HG02870 (cell line): ENCODE measurements around the gene TMEM89.
A peak's percentile ranks its signal among the peaks of the same experiment; 100 is the strongest.

Experiments used
- ATAC-seq: cut with Tn5 transposase; IDR thresholded peaks from one replicate; pipeline ENCODE4 v1.9.1; 2021; ENCODE audit warnings: mild to moderate bottlenecking, moderate library complexity; ENCODE audit not compliant: unreplicated experiment

TMEM89 gene, protein sequence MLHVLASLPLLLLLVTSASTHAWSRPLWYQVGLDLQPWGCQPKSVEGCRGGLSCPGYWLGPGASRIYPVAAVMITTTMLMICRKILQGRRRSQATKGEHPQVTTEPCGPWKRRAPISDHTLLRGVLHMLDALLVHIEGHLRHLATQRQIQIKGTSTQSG

DNA sequence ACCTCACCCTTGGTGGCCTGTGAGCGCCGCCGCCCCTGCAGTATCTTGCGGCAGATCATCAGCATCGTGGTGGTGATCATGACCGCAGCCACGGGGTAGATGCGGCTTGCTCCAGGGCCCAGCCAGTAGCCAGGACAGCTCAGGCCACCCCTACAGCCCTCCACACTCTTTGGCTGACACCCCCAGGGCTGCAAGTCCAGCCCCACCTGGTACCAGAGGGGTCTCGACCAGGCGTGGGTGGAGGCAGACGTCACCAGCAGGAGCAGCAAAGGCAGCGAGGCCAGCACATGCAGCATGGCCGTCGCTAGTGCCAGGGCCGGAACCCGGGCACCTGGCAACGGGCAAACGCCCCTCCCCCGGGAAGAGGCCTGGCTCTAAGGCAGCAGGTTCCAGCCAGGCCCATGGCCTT, at the start of gene TMEM89:
TMEM89 (minus strand) TSS at position 309 of the 409 bp plus-strand sequence; CDS start at position 296, 13 bp downstream.
- no peak for ATAC-seq

DNA sequence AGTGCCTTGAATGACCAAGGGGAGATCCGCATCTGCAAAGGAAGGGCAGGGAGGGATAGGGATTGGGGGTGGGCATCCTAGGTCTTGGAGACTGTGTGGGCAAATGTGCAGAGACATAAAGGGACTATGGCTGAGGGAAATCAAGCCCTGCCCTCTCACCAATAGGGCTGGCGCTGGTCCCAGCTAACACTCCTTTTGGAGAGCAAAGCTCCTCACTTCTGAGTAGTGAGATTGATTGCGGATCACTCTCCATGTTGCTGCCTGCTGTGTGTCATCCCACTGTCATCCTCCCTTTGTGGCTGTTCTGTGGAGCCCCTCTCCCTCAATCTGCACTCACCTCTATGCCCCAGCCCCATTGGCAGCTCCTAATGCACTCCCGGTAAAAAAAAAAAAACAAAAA, 43.4 kb upstream of the TMEM89 start:
- ATAC-seq = no peak

DNA sequence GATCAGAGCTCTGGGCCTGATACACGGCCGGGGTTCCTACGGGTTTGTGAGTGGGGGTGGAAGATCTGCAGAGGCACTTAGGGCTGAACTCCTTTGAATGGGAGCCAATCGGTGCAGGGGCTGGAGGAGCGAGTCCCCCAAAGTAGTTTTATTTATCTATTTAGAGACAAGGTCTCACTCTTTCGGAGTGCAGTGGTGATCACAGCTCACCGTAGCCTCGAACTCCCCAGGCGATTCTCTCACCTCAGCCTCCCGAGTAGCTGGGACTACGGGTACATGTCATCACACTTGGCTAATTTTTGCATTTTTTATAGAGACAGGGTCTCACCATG, 42.7 kb upstream of the TMEM89 start:
- ATAC-seq = no peak

DNA sequence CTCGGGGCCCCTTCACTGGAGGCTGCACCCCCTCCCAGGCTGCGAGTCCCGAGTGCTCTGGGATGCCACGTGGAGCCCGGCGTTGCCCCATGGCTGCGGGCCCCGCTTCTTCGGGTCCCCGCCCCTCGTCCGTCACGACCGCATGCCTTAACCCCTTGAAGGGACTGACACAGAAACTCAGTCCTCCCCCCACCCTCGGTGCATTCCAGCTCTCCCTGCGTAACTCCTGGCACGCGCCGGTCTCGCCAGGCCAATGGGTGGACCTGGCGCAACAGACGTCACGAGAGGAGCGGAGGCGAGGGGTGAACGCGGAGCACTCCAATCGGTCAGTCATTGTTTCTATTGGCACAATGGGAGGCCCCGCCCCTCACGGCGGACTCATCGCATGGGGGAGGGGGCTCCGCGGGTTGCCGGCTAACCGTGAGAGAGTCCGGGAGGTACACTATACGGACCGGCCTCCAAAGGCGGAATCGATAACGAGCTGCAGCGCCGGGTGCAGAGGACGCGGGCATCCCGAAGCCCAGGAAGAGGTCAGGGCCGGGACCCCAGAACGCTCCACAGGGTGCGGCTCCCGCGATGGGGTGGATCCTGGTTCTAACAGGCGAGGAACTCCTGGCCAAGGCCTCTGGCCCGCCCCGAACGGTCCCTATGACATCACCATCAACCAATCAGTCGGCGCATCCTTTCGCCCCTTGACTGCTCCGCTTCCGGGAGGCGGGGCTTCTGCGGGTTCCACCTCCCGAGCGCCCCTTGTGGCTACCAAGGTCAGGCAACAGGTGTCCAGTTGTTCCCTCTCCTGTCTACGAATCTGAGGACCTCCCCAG, 42.1 kb upstream of the TMEM89 start:
- peak; percentile 81 for ATAC-seq

DNA sequence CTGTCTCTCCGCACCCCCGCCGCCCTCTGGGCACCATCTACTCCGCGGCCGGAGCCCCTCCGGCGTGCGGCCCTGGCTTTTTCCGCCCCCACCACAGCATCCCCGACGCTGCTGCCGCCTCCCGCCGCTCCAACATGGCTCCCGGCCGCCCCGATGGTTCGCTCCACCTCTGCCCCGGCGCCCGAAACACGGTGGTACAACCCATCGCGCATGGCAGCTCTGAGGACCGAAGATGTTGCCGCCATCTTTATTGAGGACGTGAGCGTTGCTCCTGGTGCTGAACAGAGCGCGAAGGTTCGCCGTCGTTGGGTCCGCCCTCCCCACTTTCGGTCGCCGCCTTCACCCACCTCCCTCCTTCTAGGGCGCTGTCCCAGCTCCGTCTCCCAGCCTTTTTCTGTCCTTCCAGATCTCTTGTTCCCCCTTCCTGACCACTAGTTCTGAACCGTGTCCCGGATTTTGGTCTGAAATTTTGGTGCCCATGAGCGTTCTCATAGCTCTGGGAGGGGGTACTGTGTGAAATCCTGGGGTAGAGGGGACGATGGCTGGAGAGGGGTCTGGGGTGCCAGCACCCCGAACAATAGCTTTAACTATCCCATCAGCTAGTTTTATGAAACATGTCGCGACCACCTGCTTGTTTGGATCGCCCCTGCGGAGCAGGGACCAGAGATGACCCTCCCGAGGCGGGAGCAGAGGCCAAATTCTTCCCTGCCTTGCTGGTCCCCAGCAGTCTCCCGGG, 41.4 kb upstream of the TMEM89 start, which contains the start of gene CELSR3:
CELSR3 (minus strand) TSS at position 134 of the 736 bp plus-strand sequence. CDS start 252 bp downstream, outside the sequence.
- ATAC-seq = no peak

DNA sequence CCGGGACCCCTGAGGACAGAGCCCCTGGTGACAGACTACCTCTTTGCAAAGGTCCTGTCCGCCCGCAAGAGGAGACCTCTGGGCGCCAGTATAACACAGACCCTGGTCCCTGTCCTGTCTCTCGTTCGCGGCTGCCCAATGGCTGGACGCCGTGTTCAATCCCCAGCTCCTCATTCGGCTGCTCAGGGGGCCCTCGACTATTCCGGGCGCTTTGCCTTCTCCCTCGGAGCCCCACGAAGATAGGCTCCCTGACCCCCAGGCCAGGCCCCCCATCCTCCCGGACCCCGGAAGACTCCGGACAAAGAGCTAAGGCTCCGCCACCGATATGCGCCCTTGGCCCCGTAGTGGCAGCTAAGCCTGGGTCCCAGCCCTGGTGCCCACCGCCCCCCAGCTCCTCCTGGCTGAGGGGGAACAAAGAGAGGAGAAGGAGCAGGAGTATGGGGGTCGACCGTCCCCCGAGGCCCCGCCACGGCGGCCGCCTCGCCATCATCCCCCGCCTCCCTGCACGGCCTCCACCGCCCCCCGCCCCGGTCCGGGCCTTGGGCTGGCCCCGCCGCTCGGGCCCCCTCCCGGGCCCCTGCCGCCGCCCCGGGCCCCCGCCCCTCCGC, 40.7 kb upstream of the TMEM89 start:
- no peak for ATAC-seq

DNA sequence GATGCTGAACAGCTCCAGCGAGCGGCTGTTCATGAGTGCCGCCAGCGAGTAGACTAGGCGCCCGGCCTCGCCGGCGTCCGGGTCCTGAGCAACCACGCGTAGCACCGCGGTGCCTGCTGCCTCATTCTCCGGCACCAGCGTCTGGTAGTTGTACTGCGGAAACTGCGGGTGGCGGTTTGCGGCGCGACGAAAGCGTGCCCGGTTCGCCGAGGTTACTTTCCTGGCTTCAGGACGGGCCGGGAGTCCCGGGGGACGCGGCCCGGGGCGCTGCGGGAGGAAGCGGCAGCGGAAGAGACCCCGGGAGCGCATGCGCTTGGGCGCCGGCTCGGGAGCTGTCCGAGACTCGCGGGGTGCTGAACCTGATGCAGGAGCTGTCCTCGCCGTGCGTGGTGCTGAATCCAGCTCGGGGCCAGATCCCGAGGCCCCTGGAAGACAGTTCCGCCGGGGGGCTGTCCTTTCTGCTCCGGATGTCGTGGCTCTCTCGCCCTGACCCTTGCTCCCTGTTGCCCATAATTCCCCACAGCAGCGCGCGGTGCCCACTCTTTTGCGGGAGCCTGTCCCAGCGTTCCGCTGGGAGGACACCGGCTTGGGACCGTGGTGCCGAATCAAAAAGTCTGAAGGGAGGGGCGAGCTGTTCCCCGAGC, 40.1 kb upstream of the TMEM89 start:
- no peak for ATAC-seq

DNA sequence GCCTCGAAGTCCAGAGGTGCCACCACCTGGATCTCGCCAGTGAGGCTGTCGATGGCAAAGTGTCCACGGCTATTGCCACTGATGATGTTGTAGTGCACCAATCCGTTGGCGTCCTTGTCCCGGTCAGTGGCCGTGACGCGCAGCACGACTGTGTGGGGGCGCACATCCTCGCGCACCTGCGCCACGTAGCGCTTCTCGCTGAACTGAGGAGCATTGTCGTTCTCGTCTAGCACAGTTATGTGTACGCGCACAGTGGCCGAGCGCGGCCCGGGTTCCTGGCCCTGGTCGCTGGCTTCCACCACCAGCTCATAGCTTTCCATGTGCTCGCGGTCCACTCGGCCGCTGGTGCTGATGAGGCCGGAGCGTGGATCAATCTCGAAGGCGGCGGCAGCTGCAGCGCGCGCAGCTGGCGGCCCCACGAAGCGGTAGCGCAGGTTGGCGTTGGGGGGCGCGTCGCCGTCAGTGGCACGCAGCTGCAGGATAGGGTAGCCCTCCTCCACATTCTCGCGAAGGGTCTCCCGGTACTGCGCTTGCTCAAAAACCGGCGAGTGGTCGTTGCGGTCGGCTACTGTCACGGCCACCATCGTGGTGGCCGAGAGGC, 39.3 kb upstream of the TMEM89 start:
- ATAC-seq = no peak

DNA sequence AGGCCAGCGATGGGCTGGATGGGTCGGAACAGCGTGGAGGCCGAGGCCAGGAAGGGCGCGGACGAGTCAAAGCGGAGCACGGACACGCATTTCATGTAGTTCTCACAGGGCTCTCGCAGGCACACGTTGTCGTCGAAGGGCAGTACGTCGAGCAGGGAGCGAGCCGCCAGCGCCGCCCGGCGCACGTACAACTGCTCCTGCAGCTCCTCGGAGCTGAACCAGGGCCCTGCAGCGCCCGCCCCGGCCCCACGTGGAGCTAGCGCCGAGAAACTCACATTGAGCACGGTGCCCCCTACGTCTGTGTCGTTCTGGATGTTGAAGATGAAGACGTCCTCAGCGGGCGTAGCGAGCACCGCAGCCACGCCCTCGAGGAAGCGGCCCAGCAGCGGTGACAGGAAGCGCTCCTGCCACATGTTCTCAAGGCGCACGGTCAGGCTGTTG, 35.3 kb upstream of the TMEM89 start:
- ATAC-seq = no peak

DNA sequence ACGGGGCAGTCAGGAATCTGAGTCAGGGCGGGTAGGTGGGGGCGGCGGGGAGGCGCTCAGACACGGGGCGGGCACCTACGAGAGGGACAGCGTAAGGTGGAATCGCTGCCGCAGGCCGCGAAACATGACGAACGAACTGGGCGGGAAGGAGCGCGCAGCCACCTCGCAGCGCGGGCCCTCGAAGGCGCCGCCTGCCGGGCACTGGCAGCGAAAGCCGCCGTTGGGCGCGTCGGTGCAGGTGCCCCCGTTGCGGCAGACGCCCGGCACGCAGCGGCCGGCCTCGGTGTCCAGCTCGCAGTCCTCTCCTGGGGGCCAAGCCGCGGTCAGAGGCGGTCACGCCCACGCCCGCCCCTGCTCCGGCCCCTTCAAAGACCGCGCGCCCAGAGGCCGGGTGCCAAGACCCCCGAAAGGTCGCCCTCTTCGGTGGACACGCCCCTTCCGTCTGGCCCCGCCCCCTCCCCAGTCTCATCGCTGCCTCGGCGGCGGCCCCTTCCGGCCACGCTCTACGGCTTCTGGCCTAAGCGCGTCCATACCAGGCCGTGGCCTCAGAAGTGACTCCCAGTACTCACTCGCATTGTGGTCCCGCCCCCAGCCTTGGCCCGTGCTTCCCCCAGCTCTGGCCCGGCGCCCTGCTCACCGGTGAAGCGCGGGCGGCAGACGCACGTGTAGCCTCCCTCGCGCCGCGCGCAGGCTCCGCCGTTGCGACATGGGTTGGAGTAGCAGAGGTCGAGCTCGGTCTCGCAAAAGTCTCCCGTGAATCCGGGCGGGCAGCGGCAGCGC, 34.7 kb upstream of the TMEM89 start:
- peak; percentile 50 for ATAC-seq

DNA sequence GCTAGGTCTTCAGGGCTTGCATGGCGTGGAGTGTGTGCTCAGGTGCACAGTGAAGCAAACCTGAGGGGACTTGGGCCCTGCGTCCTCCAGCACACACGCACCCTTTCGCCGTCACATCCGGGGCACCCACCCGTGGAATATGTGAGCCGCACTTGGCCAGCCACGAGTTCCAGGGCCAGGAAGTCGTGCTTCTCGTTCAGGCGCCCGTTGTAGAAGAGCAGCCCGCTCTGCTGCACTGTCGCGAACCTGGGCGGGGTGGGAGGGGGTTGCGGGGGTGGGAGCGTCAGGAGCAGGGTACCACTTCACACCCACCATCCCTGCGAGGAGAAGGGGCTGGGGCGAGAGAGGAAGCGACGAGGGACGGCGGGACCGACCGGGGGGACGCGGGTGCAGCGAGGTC, 34.0 kb upstream of the TMEM89 start:
- no peak for ATAC-seq

DNA sequence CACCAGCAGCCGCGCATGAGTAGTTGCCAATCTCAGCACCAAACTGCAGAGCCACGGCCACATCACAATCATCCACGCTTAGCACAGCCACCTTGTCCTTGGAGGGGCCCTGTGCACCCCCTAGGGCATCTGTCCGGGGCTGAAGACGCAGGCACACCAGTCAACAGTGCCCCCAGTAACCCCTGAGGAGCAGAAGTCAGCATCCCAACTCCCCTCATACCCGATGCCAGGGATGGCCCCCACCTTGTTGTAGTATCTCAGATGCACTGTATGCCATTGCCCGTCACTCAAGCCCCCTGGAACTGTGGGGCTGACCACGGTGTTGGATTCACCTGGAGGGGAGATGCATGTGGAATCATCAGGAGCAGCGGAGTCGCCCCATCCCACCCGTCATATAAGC, 33.5 kb upstream of the TMEM89 start:
- no peak for ATAC-seq

DNA sequence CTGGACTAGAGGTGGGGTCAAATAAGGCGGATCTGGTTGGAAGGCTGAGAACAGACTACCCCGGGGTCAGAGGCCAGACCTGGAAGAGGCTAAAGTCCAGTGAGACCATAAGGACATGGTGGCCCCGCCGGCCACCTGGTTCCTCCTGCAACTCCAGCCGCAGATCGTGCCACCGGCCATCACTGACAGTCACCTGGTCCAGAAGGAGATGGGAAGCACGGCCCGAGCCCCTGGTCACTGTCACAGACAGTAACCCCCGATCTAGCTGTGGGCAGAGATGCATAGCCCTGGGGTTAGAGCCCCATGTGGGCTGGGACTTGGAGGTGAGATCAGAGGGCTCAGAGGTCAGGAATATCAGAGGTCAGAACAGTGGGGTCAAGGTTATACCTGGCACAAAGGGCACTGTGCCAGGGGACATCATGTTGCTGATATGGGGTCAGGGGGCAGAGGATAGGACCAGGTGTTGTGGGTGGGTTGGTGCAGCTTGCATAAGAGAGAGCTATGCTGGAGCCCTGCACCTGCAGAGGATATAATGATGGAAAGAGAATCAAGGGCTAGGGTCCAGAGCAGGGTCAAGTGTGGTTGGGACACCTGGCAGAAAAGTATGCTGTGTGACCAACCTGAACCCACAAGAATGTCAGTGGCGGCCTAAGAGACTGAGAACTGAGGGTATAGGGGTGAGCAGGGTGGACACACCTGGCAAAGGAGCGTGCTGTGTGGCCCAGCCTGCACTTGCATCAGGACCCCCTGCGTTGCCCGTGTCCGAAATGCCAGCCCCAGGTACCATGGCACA, 31.6 kb upstream of the TMEM89 start:
- ATAC-seq = no peak

DNA sequence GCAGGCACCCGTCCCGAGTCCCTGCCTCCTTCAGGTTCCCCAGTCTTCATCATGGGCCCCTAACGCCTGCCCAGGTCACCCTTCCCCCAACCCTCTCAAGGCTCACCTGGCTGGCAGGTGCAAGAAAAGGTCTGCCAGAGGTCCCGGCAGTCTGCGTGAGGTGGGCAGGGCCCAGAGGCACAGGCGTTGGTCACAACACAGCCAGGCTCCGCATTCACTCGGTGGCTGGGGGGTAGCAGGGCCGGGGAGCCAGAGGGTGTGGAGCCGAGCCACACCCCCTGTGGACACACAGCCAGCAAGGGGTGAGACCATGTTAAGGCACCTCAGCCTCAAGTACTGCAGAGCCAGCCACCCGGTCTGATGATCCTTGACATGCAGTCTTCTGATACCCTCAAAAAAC, 30.2 kb upstream of the TMEM89 start:
- no peak for ATAC-seq

DNA sequence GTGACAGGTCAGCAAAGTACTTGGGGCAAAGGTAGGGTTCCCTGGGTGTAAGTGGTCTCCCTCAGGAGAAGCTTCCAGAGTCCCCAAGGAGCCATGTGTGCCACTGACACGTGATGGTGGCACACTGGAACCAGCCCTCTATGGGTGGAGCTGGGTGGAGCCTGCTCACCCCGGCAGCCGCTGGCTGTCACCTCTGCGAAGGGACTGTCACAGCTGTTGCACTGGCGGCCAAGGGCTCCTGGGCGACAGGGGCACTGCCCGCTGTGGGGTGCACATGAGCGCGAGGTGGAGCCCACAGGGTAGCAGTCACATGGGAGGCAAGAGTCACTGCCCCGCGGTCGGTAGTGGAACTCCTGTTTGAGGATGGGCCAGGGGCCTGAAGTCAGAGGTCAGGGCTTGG, 29.2 kb upstream of the TMEM89 start:
- ATAC-seq = no peak

DNA sequence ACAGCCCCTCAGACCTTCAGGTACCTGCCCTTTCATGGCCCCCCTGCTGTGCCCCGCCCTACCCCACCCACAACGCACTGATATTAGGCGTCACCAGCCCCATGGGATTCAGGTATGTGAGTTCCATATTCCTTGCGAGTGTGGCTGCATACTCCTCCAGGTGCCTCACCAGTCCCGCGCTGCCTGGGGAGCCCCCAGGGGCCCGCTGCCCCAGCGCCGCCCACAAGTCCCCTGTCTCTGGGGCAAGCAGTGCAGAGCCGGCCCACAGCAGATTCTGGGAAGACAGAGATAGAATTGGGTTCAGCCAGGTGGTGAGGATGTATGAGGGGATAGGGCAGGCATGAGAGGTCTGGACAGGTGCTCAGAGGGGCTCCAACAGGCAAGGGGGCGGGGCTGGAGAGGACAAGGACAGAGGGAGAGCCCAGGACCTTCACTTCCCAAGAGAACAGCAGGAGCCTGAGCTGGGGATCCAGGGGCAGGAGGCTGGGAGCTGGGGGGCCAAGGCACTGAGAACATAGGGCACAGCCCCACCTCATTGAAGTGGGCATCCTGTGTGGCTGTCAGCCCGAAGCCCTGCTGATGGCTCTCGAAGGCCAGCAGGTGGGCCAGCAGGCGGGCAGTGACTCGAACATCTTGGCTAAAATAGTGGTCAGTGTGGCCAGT, 26.8 kb upstream of the TMEM89 start:
- no peak for ATAC-seq

DNA sequence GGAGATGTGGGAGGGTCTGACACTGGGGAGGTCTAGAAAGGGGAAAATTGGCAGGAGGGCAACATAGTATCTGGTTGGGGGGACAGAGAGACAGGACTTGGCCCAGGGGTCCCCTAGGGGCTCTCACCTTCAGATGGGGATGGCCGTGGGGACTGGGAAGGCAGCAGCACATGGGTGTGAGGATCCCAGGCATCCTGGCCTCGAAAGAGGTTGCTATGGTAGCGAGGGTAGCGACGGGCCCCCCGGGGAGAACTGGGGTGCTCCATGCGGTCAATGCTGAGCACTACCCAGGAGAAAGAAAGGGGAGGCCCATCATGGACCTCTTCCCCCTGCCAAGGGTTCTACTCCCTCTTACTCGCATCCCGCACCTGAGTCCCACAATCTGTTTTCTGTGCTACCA, 26.1 kb upstream of the TMEM89 start:
- ATAC-seq = no peak
